OCI-M1 (cell line): ENCODE results near the gene TMOD1.
"Not testable (repeated sequence)": the region's sequence is repeated elsewhere in the genome, so short reads cannot be mapped to it uniquely, and the experiment has no call there.

Source experiments
- DNase-seq: peaks from one replicate; lab custom pipeline; 2025; lab: John Stamatoyannopoulos, UW

The TMOD1 gene

GRCh38 chr9:97498846-97499245, 2.6 kb upstream of the TMOD1 start:
- not testable (repeated sequence) for DNase-seq

GRCh38 chr9:97500263-97500662, 1.2 kb upstream of the TMOD1 start:
- DNase-seq, result no peak

- no peak for DNase-seq
Measured at GRCh38 chr9:97500765-97501176, 695 bp upstream of the TMOD1 start.

- DNase-seq, result no peak
Measured at GRCh38 chr9:97501972-97502221, 431 bp downstream of the TMOD1 start.

GRCh38 chr9:97502222-97502983, 937 bp downstream of the TMOD1 start:
- no peak for DNase-seq

- DNase-seq, result peak; percentile 92
Measured at GRCh38 chr9:97502984-97503861, 1.8 kb downstream of the TMOD1 start.

- no peak for DNase-seq
Measured at GRCh38 chr9:97503862-97504210, 2.4 kb downstream of the TMOD1 start.

- peak; percentile 47 for DNase-seq
Measured at GRCh38 chr9:97504381-97505216, 3.1 kb downstream of the TMOD1 start.

- no peak for DNase-seq
Measured at GRCh38 chr9:97505845-97506244, 4.4 kb downstream of the TMOD1 start.

- DNase-seq, result no peak
Measured at GRCh38 chr9:97506306-97506705, 4.8 kb downstream of the TMOD1 start.

GRCh38 chr9:97506787-97507186, 5.3 kb downstream of the TMOD1 start:
- no peak for DNase-seq

- peak; percentile 10 for DNase-seq
Measured at GRCh38 chr9:97507428-97507984, 6.0 kb downstream of the TMOD1 start.

GRCh38 chr9:97508852-97509251, 7.4 kb downstream of the TMOD1 start:
- no peak for DNase-seq

GRCh38 chr9:97510797-97511654, 9.6 kb downstream of the TMOD1 start:
- DNase-seq, result no peak

- no peak for DNase-seq
Measured at GRCh38 chr9:97511655-97512427, 10.4 kb downstream of the TMOD1 start.

GRCh38 chr9:97512966-97513560, 11.6 kb downstream of the TMOD1 start:
- DNase-seq, result no peak

- no peak for DNase-seq
Measured at GRCh38 chr9:97514531-97514930, 13.1 kb downstream of the TMOD1 start.

GRCh38 chr9:97515662-97516061, 14.2 kb downstream of the TMOD1 start:
- DNase-seq, result no peak

GRCh38 chr9:97516111-97516510, 14.6 kb downstream of the TMOD1 start:
- no peak for DNase-seq
